ENCODE data around the gene MRLN. TPM values are rescaled to one million over a fixed set of nuclear protein-coding genes. Genes with fewer than 3 reads are reported as not detected.

MRLN gene
- polyA plus RNA-seq, 1 donor from 2014 or later, result not detected

DNA sequence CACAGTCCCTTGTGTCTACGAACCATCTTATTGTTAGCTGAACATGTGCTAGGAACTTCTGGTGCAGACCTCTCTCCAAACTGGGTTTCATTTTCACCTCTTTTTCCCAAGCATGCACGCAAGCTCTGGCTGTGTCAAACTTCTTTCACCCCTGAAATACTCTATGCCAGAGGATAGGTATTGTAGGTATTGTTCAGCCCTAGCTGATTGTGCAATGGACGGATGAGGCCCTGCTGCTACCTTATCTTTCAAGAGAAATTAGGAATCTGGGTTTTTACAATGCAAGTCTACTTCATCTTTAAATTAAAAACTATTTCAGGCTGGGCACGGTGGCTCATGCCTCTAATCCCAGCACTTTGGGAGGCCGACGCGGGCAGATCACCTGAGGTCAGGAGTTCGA, 28.3 kb upstream of the MRLN start:
- H3K9ac ChIP-seq (ENCODE audit: low read length), result no peak overlapping the region
- no peak overlapping the region for H3K27ac ChIP-seq (ENCODE audit: low read length)
- H3K4me3 ChIP-seq (ENCODE audit: low read length), result no peak overlapping the region
- H2AFZ ChIP-seq (ENCODE audit: low read depth, low read length), result no peak overlapping the region
- no peak for TF ChIP-seq RAD21 (conservative IDR thresholded peaks at IDR 0.05)
- no peaks in the 10 kb centered on the region for H4K20me1 ChIP-seq (ENCODE audit: insufficient read depth)
- H3K36me3 ChIP-seq (ENCODE audit: insufficient read depth, low read length), result no peaks in the 10 kb centered on the region
- no peaks in the 10 kb centered on the region for H3K9me3 ChIP-seq (ENCODE audit: low read length)
- no peaks in the 10 kb centered on the region for H3K27me3 ChIP-seq (ENCODE audit: insufficient read depth, low read depth, low read length)
- H3K9me2 ChIP-seq (ENCODE audit: insufficient read depth, low read length), result no peaks in the 10 kb centered on the region
- H3F3A ChIP-seq (ENCODE audit: insufficient read depth, low read length, poor library complexity, severe bottlenecking), result no peaks in the 10 kb centered on the region
- no peaks in the 10 kb centered on the region for H3K79me2 ChIP-seq (replicated peaks; ENCODE audit: insufficient read depth, low read length)
- no peak overlapping the region for H3K4me2 ChIP-seq (ENCODE audit: low read length)

DNA sequence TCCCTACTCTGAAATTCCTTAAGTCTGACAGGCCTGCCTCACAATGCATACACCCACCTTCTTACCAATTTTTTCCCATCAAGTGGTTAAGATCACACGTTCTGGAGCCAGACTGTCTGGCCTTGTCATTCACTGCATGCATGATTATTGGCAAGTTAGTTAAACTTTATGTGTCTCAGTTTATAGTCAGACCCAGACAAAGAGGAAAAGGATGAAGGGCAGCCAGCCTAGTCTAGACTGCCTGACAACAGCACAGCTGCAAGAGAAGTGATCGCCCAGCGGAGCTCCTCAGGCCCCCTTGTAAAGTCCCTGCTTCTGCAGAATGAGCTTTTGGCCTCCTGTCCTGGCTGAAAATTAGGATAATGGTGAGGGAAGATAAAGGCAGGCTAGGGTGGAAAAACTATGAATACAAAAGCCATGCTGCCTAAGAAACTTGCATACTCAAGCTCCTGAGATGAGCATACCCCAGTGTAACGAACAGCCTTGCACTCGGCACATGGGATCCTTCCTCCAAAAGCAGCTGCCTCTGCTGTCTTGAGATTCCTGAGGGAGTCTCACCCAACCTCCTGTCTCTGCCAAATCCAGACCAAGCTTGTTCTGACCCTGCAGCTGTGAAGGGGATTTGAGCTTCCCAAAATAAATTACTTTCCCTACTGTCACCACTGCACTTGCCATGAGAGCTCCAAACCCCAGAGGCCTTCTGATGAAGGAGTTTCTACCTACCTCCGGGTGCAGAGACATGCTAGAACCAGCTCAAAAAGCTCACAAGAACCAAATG, 26.7 kb upstream of the MRLN start:
- no peaks in the 10 kb centered on the region for H3K27me3 ChIP-seq (ENCODE audit: insufficient read depth, low read depth, low read length)
- no peak overlapping the region for H3K9ac ChIP-seq (ENCODE audit: low read length)
- no peaks in the 10 kb centered on the region for H3K36me3 ChIP-seq (ENCODE audit: insufficient read depth, low read length)
- no peaks in the 10 kb centered on the region for H3K9me2 ChIP-seq (ENCODE audit: insufficient read depth, low read length)
- TF ChIP-seq SMC3 (conservative IDR thresholded peaks at IDR 0.05; ENCODE audit: poor library complexity) (no peak), RAD21 (conservative IDR thresholded peaks at IDR 0.05) (no peak), EZH2 (IDR thresholded peaks at IDR 0.05; ENCODE audit: borderline replicate concordance, insufficient read depth, low read length, poor library complexity, severe bottlenecking) (no peak), MXI1 (conservative IDR thresholded peaks at IDR 0.05; ENCODE audit: poor library complexity, severe bottlenecking) (no peak), POLR2AphosphoS5 (IDR thresholded peaks at IDR 0.05) (no peak), TAF1 (IDR thresholded peaks at IDR 0.05; ENCODE audit: low read depth) (no peak), EP300 (conservative IDR thresholded peaks at IDR 0.05; ENCODE audit: poor library complexity, severe bottlenecking) (no peak)
- TF ChIP-seq, protein P1, sequence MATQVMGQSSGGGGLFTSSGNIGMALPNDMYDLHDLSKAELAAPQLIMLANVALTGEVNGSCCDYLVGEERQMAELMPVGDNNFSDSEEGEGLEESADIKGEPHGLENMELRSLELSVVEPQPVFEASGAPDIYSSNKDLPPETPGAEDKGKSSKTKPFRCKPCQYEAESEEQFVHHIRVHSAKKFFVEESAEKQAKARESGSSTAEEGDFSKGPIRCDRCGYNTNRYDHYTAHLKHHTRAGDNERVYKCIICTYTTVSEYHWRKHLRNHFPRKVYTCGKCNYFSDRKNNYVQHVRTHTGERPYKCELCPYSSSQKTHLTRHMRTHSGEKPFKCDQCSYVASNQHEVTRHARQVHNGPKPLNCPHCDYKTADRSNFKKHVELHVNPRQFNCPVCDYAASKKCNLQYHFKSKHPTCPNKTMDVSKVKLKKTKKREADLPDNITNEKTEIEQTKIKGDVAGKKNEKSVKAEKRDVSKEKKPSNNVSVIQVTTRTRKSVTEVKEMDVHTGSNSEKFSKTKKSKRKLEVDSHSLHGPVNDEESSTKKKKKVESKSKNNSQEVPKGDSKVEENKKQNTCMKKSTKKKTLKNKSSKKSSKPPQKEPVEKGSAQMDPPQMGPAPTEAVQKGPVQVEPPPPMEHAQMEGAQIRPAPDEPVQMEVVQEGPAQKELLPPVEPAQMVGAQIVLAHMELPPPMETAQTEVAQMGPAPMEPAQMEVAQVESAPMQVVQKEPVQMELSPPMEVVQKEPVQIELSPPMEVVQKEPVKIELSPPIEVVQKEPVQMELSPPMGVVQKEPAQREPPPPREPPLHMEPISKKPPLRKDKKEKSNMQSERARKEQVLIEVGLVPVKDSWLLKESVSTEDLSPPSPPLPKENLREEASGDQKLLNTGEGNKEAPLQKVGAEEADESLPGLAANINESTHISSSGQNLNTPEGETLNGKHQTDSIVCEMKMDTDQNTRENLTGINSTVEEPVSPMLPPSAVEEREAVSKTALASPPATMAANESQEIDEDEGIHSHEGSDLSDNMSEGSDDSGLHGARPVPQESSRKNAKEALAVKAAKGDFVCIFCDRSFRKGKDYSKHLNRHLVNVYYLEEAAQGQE (IDR thresholded peaks at IDR 0.05; ENCODE audit: borderline replicate concordance), result no peak
- TF ChIP-seq, protein P2, sequence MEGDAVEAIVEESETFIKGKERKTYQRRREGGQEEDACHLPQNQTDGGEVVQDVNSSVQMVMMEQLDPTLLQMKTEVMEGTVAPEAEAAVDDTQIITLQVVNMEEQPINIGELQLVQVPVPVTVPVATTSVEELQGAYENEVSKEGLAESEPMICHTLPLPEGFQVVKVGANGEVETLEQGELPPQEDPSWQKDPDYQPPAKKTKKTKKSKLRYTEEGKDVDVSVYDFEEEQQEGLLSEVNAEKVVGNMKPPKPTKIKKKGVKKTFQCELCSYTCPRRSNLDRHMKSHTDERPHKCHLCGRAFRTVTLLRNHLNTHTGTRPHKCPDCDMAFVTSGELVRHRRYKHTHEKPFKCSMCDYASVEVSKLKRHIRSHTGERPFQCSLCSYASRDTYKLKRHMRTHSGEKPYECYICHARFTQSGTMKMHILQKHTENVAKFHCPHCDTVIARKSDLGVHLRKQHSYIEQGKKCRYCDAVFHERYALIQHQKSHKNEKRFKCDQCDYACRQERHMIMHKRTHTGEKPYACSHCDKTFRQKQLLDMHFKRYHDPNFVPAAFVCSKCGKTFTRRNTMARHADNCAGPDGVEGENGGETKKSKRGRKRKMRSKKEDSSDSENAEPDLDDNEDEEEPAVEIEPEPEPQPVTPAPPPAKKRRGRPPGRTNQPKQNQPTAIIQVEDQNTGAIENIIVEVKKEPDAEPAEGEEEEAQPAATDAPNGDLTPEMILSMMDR (IDR thresholded peaks at IDR 0.05; ENCODE audit: poor library complexity, severe bottlenecking), result no peak
- no peak overlapping the region for H3K4me3 ChIP-seq (ENCODE audit: low read length)
- H3F3A ChIP-seq (ENCODE audit: insufficient read depth, low read length, poor library complexity, severe bottlenecking), result no peaks in the 10 kb centered on the region
- H2AFZ ChIP-seq (ENCODE audit: low read depth, low read length), result no peak overlapping the region
- no peaks in the 10 kb centered on the region for H4K20me1 ChIP-seq (ENCODE audit: insufficient read depth)
- no peaks in the 10 kb centered on the region for H3K9me3 ChIP-seq (ENCODE audit: low read length)
- H3K4me2 ChIP-seq (ENCODE audit: low read length), result no peak overlapping the region
- H3K79me2 ChIP-seq (replicated peaks; ENCODE audit: insufficient read depth, low read length), result no peaks in the 10 kb centered on the region
- no peak overlapping the region for H3K27ac ChIP-seq (ENCODE audit: low read length)

All from neural cell (in vitro differentiated cells).